K562 (cell line): ENCODE results near the gene AGPAT3. TPM values are rescaled to one million over a fixed set of nuclear protein-coding genes. Genes with fewer than 3 reads are reported as not detected.

Experiments used
- ETS1 ChIP-seq: conservative IDR thresholded peaks from 2 replicates; pipeline ENCODE4 v1.6.1; 2011; ENCODE audit warnings: low read depth, mild to moderate bottlenecking, low read length; ENCODE audit not compliant: control insufficient read depth
- FOXA3 ChIP-seq, 2 experiments: fragments of 450-650 bp in 1 of 2; sonication (generic) in 1 of 2; formaldehyde crosslinking; IDR thresholded peaks in 1 of 2; conservative IDR thresholded peaks in 1 of 2; 2 replicates each; pipeline versions ENCODE4 v1.4.0 to v1.8.0; 2020 to 2022; ENCODE audit warnings: mild to moderate bottlenecking in 2 of 2, missing genetic modification reagents in 1 of 2
- GTF2E2 ChIP-seq: fragments of 200-800 bp; sonication (Bioruptor generic); IDR thresholded peaks from 2 replicates; pipeline ENCODE4 v1.6.1; 2016; ENCODE audit warnings: missing genetic modification characterization, missing compliant biosample characterization
- HDAC1 ChIP-seq, 2 experiments: fragments of 450-650 bp; IDR thresholded peaks; 2 replicates each; pipeline ENCODE4 v1.6.1; 2016 to 2017; ENCODE audit warnings: inconsistent platforms in 1 of 2, mild to moderate bottlenecking in 1 of 2, moderate library complexity in 1 of 2
- KAT8 ChIP-seq: fragments of 450-650 bp; IDR thresholded peaks from 2 replicates; pipeline ENCODE4 v1.6.1; 2016; ENCODE audit warnings: low read depth, mild to moderate bottlenecking
- NR4A1 ChIP-seq, 2 experiments: fragments of 250-450 bp in 1 of 2; fragments of 450-650 bp in 1 of 2; sonication (Bioruptor Pico) in 1 of 2; IDR thresholded peaks; 2 replicates each; pipeline versions ENCODE4 v1.4.0 to v1.6.1; 2016 to 2020; ENCODE audit warnings: mild to moderate bottlenecking in 2 of 2, missing compliant biosample characterization in 1 of 2, missing genetic modification characterization in 1 of 2, moderate library complexity in 1 of 2
- PHB2 ChIP-seq: fragments of 450-650 bp; IDR thresholded peaks from 2 replicates; pipeline ENCODE4 v1.6.1; 2017; ENCODE audit warnings: low read depth
- SMAD3 ChIP-seq: fragments of 450-650 bp; formaldehyde crosslinking; conservative IDR thresholded peaks from 2 replicates; pipeline ENCODE4 v1.4.0; 2020; ENCODE audit warnings: mild to moderate bottlenecking
- TRIM24 ChIP-seq, 2 experiments: fragments of 450-650 bp; IDR thresholded peaks; 2 replicates each; pipeline ENCODE4 v1.6.1; 2016
- ZNF175 ChIP-seq: fragments of 200-800 bp; sonication (Bioruptor generic); IDR thresholded peaks from 2 replicates; pipeline ENCODE4 v1.6.1; 2016; ENCODE audit warnings: low read depth, mild to moderate bottlenecking, missing genetic modification characterization, missing compliant biosample characterization
- polyA plus RNA-seq, 8 experiments: library from polyadenylated mRNA; depleted of rRNA in 4 of 8; stranded (reverse) in 5 of 8; unstranded in 3 of 8; fragments of >200 nt; fragmentation: Nextera tagmentation in 2 of 8; fragmentation: Illumina TruSeq in 1 of 8; extraction: Ambion mirVana in 2 of 8; extraction: Trizol in 1 of 8; gene quantifications; 2 replicates each; pipeline versions ENCODE4 v1.2.1 to v1.2.3, GENCODE V29; 2011 to 2014; ENCODE audit warnings: inconsistent platforms in 1 of 8, missing spikeins in 1 of 8
- total RNA-seq, 7 experiments: library from RNA; depleted of rRNA in 6 of 7; stranded (reverse); fragments of >200 nt in 6 of 7; fragmentation: Illumina TruSeq in 2 of 7; extraction: Trizol in 2 of 7; gene quantifications; 2 replicates each; pipeline versions ENCODE4 v1.2.1 to v1.2.3, GENCODE V29; 2011 to 2021; ENCODE audit warnings: low replicate concordance in 1 of 7
- TF ChIP-seq, protein P1 (sequence below): fragments of 450-650 bp; IDR thresholded peaks from 2 replicates; pipeline ENCODE4 v1.6.1; 2016; ENCODE audit warnings: borderline replicate concordance
- TF ChIP-seq, protein P2 (sequence below), 3 experiments: fragments of 200-800 bp in 1 of 3; fragments of 250-450 bp in 1 of 3; fragments of 450-650 bp in 1 of 3; sonication (Bioruptor Pico) in 1 of 3; sonication (Bioruptor generic) in 1 of 3; formaldehyde crosslinking in 1 of 3; IDR thresholded peaks; 2 replicates each; pipeline versions ENCODE4 v1.6.1 to v1.8.0; 2016 to 2022; ENCODE audit warnings: mild to moderate bottlenecking in 2 of 3, missing genetic modification characterization in 2 of 3, missing compliant biosample characterization in 1 of 3, moderate library complexity in 1 of 3
- TF ChIP-seq, protein P3 (sequence below): IDR thresholded peaks from 2 replicates; pipeline ENCODE4 v1.6.1; 2014; ENCODE audit warnings: antibody characterized with exemption
- TF ChIP-seq, protein P4 (sequence below), 2 experiments: fragments of 450-650 bp in 1 of 2; sonication (generic) in 1 of 2; formaldehyde crosslinking; conservative IDR thresholded peaks; 2 replicates each; pipeline versions ENCODE4 v1.4.0 to v1.8.1; 2020 to 2022; ENCODE audit warnings: mild to moderate bottlenecking in 1 of 2, missing genetic modification reagents in 1 of 2
- TF ChIP-seq, protein P5 (sequence below): fragments of 450-650 bp; IDR thresholded peaks from 2 replicates; pipeline ENCODE4 v1.6.1; 2016

AGPAT3 gene
- total and polyA plus RNA-seq, 9 of the 15 experiments (the other 6 are each of a cell fraction or from before 2014, with no cell fraction given): 1.5 to 88.4 (median 35.7) TPM

DNA sequence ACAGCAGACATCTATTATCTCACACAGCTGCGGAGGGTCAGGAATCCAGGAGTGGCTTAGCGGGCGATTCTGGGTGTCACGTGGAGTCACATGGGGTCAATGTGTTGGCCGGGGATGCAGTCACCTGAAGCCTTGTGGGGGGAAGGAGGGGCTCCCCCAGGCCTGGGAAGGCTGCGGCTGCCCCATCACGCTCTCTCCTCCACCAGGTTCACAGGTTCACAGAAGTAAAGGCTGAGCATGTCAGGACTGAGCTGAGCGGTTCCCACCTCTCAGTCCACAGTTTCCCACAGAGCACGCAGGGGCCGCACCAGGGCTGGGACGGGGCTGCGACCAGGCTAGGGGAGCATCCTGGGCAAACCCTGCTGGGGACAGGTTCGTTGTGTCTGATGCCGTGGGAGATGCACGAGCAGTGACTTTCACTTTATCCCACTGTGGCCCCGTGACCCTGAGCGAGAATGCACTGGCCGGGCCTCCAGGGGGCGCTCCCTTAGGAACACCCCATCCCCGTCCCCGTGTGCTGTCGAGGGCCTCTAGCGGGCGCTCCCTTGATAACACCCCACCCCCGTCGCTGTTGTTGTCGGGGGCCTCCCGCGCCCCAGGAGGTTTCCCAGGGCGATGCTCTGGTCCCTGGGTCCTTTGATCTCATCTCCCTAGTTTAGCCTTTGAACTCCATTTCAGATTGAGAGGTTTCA lies 73.9 kb downstream of the AGPAT3 start (continued):
- TF ChIP-seq, protein P1, sequence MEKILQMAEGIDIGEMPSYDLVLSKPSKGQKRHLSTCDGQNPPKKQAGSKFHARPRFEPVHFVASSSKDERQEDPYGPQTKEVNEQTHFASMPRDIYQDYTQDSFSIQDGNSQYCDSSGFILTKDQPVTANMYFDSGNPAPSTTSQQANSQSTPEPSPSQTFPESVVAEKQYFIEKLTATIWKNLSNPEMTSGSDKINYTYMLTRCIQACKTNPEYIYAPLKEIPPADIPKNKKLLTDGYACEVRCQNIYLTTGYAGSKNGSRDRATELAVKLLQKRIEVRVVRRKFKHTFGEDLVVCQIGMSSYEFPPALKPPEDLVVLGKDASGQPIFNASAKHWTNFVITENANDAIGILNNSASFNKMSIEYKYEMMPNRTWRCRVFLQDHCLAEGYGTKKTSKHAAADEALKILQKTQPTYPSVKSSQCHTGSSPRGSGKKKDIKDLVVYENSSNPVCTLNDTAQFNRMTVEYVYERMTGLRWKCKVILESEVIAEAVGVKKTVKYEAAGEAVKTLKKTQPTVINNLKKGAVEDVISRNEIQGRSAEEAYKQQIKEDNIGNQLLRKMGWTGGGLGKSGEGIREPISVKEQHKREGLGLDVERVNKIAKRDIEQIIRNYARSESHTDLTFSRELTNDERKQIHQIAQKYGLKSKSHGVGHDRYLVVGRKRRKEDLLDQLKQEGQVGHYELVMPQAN: 0 out of 2 replicates have a peak, but pooled peaks have one; percentile 53
- no peak; a peak in 1 of 4 replicates for TF ChIP-seq TRIM24 (IDR thresholded peaks at IDR 0.05)
- no peak for TF ChIP-seq KAT8
- no peak for TF ChIP-seq ZNF175 (CRISPR knock-in tag)
- TF ChIP-seq ETS1: peak; percentile 71; the same call in 1 of the 2 replicates
- TF ChIP-seq PHB2: no peak
- TF ChIP-seq, protein P2, sequence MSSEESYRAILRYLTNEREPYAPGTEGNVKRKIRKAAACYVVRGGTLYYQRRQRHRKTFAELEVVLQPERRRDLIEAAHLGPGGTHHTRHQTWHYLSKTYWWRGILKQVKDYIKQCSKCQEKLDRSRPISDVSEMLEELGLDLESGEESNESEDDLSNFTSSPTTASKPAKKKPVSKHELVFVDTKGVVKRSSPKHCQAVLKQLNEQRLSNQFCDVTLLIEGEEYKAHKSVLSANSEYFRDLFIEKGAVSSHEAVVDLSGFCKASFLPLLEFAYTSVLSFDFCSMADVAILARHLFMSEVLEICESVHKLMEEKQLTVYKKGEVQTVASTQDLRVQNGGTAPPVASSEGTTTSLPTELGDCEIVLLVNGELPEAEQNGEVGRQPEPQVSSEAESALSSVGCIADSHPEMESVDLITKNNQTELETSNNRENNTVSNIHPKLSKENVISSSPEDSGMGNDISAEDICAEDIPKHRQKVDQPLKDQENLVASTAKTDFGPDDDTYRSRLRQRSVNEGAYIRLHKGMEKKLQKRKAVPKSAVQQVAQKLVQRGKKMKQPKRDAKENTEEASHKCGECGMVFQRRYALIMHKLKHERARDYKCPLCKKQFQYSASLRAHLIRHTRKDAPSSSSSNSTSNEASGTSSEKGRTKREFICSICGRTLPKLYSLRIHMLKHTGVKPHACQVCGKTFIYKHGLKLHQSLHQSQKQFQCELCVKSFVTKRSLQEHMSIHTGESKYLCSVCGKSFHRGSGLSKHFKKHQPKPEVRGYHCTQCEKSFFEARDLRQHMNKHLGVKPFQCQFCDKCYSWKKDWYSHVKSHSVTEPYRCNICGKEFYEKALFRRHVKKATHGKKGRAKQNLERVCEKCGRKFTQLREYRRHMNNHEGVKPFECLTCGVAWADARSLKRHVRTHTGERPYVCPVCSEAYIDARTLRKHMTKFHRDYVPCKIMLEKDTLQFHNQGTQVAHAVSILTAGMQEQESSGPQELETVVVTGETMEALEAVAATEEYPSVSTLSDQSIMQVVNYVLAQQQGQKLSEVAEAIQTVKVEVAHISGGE (CRISPR knock-in tag; IDR thresholded peaks at IDR 0.05): no peak
- TF ChIP-seq, protein P3, sequence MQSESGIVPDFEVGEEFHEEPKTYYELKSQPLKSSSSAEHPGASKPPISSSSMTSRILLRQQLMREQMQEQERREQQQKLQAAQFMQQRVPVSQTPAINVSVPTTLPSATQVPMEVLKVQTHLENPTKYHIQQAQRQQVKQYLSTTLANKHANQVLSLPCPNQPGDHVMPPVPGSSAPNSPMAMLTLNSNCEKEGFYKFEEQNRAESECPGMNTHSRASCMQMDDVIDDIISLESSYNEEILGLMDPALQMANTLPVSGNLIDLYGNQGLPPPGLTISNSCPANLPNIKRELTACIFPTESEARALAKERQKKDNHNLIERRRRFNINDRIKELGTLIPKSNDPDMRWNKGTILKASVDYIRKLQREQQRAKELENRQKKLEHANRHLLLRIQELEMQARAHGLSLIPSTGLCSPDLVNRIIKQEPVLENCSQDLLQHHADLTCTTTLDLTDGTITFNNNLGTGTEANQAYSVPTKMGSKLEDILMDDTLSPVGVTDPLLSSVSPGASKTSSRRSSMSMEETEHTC: peak; percentile 90
- no peak; the same call in 1 of the 2 replicates for TF ChIP-seq SMAD3 (CRISPR knock-in tag)
- TF ChIP-seq, protein P4, sequence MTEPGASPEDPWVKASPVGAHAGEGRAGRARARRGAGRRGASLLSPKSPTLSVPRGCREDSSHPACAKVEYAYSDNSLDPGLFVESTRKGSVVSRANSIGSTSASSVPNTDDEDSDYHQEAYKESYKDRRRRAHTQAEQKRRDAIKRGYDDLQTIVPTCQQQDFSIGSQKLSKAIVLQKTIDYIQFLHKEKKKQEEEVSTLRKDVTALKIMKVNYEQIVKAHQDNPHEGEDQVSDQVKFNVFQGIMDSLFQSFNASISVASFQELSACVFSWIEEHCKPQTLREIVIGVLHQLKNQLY (CRISPR knock-in tag; conservative IDR thresholded peaks at IDR 0.05): no peak
- TF ChIP-seq HDAC1 (IDR thresholded peaks at IDR 0.05): peak in 1 of 2 experiments; percentile 82; a peak in 2 of 4 replicates
- TF ChIP-seq FOXA3 (CRISPR knock-in tag; conservative IDR thresholded peaks at IDR 0.05 in 1 of 2, IDR thresholded peaks at IDR 0.05 in 1 of 2): no peak
- peak; percentile 33; the same call in 1 of the 2 replicates for TF ChIP-seq NR4A1 (CRISPR knock-in tag; IDR thresholded peaks at IDR 0.05)
- no peak; the same call in 1 of the 2 replicates for TF ChIP-seq NR4A1 (tag; IDR thresholded peaks at IDR 0.05)
- TF ChIP-seq, protein P5, sequence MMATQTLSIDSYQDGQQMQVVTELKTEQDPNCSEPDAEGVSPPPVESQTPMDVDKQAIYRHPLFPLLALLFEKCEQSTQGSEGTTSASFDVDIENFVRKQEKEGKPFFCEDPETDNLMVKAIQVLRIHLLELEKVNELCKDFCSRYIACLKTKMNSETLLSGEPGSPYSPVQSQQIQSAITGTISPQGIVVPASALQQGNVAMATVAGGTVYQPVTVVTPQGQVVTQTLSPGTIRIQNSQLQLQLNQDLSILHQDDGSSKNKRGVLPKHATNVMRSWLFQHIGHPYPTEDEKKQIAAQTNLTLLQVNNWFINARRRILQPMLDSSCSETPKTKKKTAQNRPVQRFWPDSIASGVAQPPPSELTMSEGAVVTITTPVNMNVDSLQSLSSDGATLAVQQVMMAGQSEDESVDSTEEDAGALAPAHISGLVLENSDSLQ: 0 out of 2 replicates have a peak, but pooled peaks have one; percentile 5
- no peak for TF ChIP-seq GTF2E2
